NCI-H2227 treated with DMSO at 0.1 percent for 48 hours (cell line): Measurements from ENCODE around the gene HS6ST2.

Source experiments
- DNase-seq: peaks from one replicate; lab custom pipeline; 2025; lab: John Stamatoyannopoulos, UW

Gene HS6ST2

GRCh38 chrX:132612821-132613564, 345.4 kb downstream of the HS6ST2 start:
- no peak for DNase-seq

- DNase-seq = no peak
Observed at GRCh38 chrX:132610536-132610935, 347.9 kb downstream of the HS6ST2 start.

- no peak for DNase-seq
Observed at GRCh38 chrX:132609362-132609848, 349.0 kb downstream of the HS6ST2 start.

GRCh38 chrX:132603700-132604286, 354.6 kb downstream of the HS6ST2 start:
- DNase-seq = no peak

GRCh38 chrX:132602701-132603100, 355.7 kb downstream of the HS6ST2 start:
- DNase-seq = no peak

- DNase-seq = no peak
Observed at GRCh38 chrX:132594999-132595398, 363.4 kb downstream of the HS6ST2 start.

GRCh38 chrX:132594129-132594528, 364.3 kb downstream of the HS6ST2 start:
- no peak for DNase-seq

- DNase-seq = no peak
Observed at GRCh38 chrX:132592880-132593279, 365.5 kb downstream of the HS6ST2 start.

GRCh38 chrX:132591719-132592275, 366.6 kb downstream of the HS6ST2 start:
- DNase-seq = no peak

GRCh38 chrX:132590350-132591026, 367.9 kb downstream of the HS6ST2 start:
- no peak for DNase-seq

GRCh38 chrX:132584936-132585335, 373.5 kb downstream of the HS6ST2 start:
- no peak for DNase-seq

GRCh38 chrX:132576939-132577338, 381.5 kb downstream of the HS6ST2 start:
- no peak for DNase-seq
